ENCODE measurements around the gene PLEKHF1.
"Not testable (repeated sequence)": the region's sequence is repeated elsewhere in the genome, so short reads cannot be mapped to it uniquely, and the experiment has no call there.

The PLEKHF1 gene

DNA sequence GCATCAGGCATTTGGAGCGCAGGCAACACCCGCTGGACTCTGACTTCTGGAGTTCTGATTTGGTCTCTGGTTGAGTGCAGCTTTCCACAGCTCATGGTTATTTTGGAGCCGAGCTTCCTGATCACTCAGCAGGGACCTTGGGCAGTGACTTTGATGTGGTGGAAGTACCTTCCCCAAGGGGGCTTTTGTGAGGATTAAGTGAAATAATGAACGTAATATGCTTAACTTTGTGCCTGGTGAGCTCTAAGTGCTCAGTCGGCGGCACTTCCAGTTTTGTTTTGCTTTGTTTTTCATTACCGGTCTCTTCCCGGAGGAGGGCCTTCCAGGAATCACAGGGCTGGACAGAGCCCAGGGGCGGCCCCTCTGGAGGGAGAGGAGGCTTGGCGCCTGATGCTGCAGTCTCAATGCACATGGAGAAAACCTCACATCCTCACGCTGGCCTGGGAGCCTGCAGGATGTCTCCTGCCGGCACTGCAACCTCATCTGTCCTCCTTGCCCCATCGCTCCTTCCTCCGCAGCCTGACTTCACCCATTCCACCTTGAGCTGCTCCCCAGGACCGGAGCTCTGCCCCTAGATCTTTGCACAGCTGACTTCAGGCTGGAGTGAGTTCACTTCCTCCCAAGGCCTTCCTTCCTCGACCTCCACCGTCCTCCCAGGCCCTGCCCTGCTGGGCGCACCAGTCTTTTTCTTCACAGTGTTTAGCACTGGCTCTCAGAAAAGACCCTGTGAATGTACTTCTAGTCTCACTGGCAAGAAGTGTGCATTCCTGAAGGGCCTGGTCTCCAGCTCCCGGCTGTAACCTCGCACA lies 1.5 kb downstream of the PLEKHF1 start:
- Histone ChIP-seq H3K9me3 (ENCODE audit: control insufficient read depth, insufficient read depth, low read length) (no peaks in the 10 kb centered on the region), H3K4me1 (ENCODE audit: insufficient read depth, low read length) (peaks cover 28% of the 10 kb centered on the region; the same call in 1 of the 2 replicates), H3K36me3 (ENCODE audit: insufficient read depth, low read length) (no peaks in the 10 kb centered on the region), H3K9ac (ENCODE audit: low read depth, low read length) (peak overlapping the region; percentile 90; the same call in 1 of the 2 replicates)

DNA sequence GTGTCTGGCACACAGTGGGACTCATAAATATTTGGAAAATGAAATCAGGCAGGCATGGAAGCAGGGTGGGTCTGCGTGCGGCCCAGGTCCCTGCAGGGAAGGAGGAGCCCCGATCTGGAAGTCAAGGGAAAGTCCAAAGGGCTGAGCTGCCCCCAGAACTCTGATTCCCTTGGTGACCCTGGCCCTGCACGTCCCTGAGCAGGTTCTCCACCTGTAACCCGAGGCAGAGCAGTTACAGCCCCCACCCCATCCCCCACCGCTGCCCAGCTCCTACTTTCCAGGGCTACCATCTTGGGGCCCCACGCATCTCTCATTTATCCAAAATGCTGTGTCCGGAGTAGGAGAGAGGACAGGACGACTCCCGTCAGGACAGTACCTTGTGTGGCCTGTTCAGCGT lies 2.1 kb downstream of the PLEKHF1 start:
- Histone ChIP-seq H3K4me1 (ENCODE audit: insufficient read depth, low read length) (peaks cover 28% of the 10 kb centered on the region; the same call in 1 of the 2 replicates), H3K9ac (ENCODE audit: low read depth, low read length) (no peak overlapping the region), H3K36me3 (ENCODE audit: insufficient read depth, low read length) (no peaks in the 10 kb centered on the region), H3K9me3 (ENCODE audit: control insufficient read depth, insufficient read depth, low read length) (no peaks in the 10 kb centered on the region)

DNA sequence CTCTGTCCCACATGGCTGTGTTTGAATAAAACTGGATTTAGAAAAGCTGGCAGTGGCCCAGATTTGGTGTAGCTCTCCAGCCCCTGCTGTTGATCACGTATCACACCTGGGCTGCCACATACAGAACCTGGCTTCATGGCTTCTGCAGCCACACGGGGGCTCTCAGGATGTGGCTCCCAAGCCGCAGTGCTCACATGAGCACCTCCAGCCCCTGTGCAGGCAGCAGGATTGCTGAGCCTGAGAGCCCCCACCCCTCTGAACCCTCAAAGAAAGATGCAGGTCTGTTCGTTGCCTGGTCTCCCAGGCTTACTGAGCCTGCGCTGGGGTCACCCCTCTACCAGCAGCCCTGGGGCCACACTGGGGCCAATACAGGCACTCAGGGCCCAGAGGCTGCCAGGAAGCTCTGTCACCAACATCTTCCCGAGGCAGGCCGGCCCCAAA lies 2.7 kb downstream of the PLEKHF1 start:
- H3K9me3 ChIP-seq (ENCODE audit: control insufficient read depth, insufficient read depth, low read length): no peaks in the 10 kb centered on the region
- no peaks in the 10 kb centered on the region for H3K36me3 ChIP-seq (ENCODE audit: insufficient read depth, low read length)
- H3K4me1 ChIP-seq (ENCODE audit: insufficient read depth, low read length): peaks cover 28% of the 10 kb centered on the region; the same call in 1 of the 2 replicates
- H3K9ac ChIP-seq (ENCODE audit: low read depth, low read length): no peak overlapping the region

DNA sequence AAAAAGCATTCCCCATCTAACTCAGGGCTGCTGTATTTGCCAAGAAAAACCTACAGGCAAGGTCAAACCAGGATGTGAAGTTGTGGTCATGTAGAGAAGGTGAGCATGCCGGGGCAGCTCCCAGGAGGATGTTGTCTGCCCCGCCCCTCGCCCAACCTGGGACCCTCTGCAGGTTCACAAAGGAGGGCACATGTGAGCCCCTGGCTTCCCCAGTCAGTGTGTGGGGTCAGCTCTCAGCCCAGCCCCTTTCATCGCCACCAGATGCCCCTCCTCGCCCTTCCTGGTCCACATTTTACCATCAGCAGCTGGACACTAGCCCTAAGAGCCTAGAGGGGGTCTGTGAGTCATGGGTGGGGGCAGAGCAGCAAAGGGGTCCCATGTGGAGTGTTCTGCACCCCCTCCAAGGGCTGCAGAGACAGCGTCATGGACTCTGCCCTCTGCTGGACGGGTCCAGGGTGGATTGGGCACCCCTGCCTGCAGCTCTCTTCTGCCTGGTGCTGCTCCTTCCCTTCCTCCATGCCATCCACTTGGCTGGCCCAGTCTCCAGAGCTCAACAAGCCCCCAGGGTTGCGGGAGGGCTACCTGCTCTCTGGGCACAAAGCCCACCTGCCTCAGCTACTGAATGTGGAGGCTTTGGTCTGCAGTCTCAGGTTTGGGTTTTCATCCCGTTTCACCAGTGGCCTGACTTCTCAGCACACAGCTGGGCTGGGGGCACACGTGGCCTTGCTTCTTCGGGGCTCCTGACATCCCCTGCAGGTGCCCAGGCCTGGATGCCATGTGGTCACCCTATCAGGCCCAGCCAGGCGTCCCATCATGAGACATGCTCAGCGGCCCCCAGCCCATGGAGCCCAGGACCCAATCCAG lies 3.7 kb downstream of the PLEKHF1 start:
- H3K9me3 ChIP-seq (ENCODE audit: control insufficient read depth, insufficient read depth, low read length): no peaks in the 10 kb centered on the region
- H3K4me1 ChIP-seq (ENCODE audit: insufficient read depth, low read length): peaks cover 27% of the 10 kb centered on the region; the same call in 1 of the 2 replicates
- H3K9ac ChIP-seq (ENCODE audit: low read depth, low read length): no peak overlapping the region

DNA sequence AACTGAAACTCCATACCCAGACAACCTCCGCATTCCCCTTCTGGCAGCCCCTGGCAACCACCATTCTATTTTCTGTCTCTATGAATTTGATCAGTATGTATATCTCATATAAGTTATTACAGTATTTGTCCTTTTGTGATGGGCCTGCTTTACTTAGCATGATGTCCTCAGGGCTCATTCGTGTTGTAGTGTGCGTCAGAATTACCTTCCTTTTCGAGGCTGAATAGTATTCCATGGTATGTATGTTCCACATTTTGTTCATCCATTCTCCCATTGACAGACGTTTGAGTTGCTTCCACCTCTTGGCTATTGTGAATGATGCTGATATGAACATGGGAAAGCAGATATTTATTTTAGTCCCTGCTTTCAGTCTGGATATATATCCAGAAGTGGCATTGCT lies 5.0 kb downstream of the PLEKHF1 start:
- Histone ChIP-seq H3K9ac (ENCODE audit: low read depth, low read length) (no peak overlapping the region), H3K9me3 (ENCODE audit: control insufficient read depth, insufficient read depth, low read length) (no peaks in the 10 kb centered on the region), H3K4me1 (ENCODE audit: insufficient read depth, low read length) (peaks cover 20% of the 10 kb centered on the region; the same call in 1 of the 2 replicates)

More for the DNA sequence above, 3.7 kb downstream of the PLEKHF1 start:
- no peaks in the 10 kb centered on the region for H3K36me3 ChIP-seq (ENCODE audit: insufficient read depth, low read length)

DNA sequence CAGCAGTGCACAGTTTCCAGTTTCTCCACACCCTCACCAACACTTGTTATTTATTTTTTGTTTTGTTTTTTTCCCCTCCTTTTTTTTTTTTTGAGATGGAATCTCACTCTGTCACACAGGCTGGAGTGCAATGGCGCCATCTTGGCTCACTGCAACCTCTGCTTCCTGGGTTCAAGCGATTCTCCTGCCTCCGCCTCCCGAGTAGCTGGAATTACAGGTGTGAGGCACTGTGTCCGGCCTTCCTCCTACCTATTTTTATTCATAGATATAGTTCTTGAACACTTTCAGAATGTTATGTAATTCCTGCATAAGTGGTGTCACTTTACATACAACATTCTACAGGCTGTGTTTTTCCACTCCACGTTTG lies 5.7 kb downstream of the PLEKHF1 start:
- H3K9ac ChIP-seq (ENCODE audit: low read depth, low read length); H3K9me3 ChIP-seq (ENCODE audit: control insufficient read depth, insufficient read depth, low read length); H3K36me3 ChIP-seq (ENCODE audit: insufficient read depth, low read length): not testable (repeated sequence)
- H3K4me1 ChIP-seq (ENCODE audit: insufficient read depth, low read length): peaks cover 20% of the 10 kb centered on the region; the same call in 1 of the 2 replicates

More for the DNA sequence above, 5.0 kb downstream of the PLEKHF1 start:
- H3K36me3 ChIP-seq (ENCODE audit: insufficient read depth, low read length): no peaks in the 10 kb centered on the region

DNA sequence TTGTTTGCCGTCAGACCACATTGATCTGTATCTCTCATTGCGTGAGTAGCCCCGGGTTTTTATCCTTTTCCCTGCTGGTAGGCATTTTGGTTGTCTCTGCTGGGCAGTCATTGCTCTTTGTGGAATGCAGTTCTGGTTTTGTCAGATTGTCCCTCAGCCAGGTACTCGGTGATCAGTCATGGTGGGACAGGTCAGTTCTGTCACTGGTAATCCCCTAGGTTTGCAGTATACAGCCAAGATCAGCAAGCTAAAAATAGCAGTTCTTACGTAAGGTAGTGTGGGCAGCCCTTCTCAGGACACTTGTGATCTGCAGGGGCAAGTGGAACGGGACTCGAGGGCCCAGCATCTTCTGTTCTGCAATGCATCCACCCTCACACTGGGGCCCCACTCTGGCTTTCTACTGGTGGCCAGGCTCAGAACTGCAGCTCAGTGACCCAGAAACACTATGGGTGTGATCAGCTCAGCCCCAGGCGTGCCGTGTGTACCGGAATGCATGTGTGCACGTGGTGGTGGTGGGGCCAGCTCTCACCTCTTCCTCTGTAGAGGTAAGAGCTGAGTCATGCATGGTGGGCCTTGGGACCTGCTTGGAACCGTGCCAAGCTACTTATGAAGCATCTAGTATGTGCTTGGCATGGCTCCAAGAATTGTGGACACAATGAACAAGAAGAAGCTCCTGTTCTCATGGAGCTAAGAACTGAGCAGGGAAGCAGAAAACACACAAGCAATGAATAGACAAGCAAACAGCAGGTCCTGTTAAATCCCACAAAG lies 6.3 kb downstream of the PLEKHF1 start:
- Histone ChIP-seq H3K4me1 (ENCODE audit: insufficient read depth, low read length) (peaks cover 20% of the 10 kb centered on the region; the same call in 1 of the 2 replicates), H3K9me3 (ENCODE audit: control insufficient read depth, insufficient read depth, low read length) (no peaks in the 10 kb centered on the region), H3K9ac (ENCODE audit: low read depth, low read length) (no peak overlapping the region), H3K36me3 (ENCODE audit: insufficient read depth, low read length) (no peaks in the 10 kb centered on the region)

DNA sequence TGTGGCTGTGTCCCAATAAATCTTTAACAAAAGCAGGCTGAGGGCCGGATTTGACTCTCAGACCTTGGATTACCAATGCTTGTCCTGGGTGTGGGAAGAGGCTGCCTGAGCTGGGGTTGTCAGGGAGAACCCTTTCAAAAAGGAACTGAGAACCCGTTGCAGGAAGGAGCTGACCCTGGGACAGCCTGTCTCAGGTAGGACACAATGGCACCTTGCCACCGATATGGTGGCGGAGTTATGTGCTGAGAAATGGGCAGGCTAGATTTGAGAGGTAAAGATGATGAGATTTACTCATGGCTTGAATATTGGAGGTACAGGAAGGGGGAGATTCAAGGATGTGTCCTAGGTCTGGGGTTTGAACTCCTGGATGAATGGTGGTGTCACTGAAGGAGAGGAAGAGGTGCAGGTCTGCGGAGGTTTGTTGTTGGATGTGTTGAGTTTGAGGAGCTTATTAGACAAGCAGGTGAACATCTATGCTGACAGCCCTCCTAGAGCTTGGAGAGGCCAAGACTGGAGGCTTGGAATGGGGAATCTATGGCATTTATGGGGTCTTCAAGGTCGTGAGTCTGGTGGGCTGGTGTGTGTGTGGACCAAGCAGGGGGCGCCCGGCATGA lies 7.2 kb downstream of the PLEKHF1 start:
- Histone ChIP-seq H3K9ac (ENCODE audit: low read depth, low read length) (no peak overlapping the region), H3K36me3 (ENCODE audit: insufficient read depth, low read length) (no peaks in the 10 kb centered on the region), H3K4me1 (ENCODE audit: insufficient read depth, low read length) (peaks cover 15% of the 10 kb centered on the region; the same call in 1 of the 2 replicates), H3K9me3 (ENCODE audit: control insufficient read depth, insufficient read depth, low read length) (no peaks in the 10 kb centered on the region)

DNA sequence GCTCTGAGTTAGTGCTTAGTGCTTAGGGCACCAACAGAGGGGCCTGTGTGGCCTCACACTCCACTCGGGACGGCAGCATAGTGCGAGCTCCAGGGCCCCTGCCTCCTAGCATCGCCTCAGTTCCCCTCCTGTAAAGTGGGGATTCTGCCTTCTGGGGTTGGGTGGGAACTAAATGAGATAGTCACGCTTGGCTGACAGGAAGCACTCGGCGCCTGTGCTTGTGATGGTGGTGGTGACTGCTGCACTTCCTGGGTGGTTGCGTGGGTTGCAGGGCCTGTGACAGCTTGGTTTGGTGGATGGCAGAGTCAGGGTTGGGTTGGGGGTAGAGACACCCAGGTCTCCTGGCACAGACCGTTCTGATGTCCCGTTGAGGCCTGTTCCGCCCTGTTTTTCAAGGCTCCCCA lies 7.7 kb downstream of the PLEKHF1 start:
- Histone ChIP-seq H3K9ac (ENCODE audit: low read depth, low read length) (no peak overlapping the region), H3K4me1 (ENCODE audit: insufficient read depth, low read length) (peaks cover 13% of the 10 kb centered on the region; the same call in 1 of the 2 replicates), H3K9me3 (ENCODE audit: control insufficient read depth, insufficient read depth, low read length) (no peaks in the 10 kb centered on the region), H3K36me3 (ENCODE audit: insufficient read depth, low read length) (no peaks in the 10 kb centered on the region)

DNA sequence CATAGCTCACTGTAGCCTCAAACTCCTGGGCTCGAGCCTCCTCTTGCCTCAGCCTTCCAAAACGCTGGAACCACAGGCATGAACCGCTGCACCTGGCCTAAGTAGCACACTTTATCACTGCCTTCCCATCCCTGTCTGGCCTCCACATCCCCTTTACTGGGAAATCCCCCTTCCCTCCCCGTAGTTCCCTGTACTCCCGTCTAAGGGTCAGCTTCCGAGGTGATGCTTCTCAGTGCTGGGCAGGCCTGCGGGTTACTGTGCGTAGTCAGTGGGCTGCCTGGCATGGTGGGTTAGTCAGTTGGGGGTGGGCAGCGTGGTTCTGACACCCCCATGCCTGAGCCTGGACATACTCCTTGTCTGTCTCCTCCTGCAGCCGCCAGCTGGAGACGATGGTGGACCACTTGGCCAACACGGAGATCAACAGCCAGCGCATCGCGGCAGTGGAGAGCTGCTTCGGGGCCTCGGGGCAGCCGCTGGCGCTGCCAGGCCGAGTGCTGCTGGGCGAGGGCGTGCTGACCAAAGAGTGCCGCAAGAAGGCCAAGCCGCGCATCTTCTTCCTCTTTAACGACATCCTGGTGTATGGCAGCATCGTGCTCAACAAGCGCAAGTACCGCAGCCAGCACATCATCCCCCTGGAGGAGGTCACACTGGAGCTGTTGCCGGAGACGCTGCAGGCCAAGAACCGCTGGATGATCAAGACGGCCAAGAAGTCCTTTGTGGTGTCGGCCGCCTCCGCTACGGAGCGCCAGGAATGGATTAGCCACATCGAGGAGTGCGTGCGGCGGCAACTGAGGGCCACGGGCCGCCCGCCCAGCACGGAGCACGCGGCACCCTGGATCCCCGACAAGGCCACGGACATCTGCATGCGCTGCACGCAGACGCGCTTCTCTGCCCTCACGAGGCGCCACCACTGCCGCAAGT lies 8.4 kb downstream of the PLEKHF1 start:
- H3K36me3 ChIP-seq (ENCODE audit: insufficient read depth, low read length): no peaks in the 10 kb centered on the region
- no peak overlapping the region for H3K9ac ChIP-seq (ENCODE audit: low read depth, low read length)
- no peaks in the 10 kb centered on the region for H3K9me3 ChIP-seq (ENCODE audit: control insufficient read depth, insufficient read depth, low read length)
- H3K4me1 ChIP-seq (ENCODE audit: insufficient read depth, low read length): peaks cover 5% of the 10 kb centered on the region; the same call in 1 of the 2 replicates

DNA sequence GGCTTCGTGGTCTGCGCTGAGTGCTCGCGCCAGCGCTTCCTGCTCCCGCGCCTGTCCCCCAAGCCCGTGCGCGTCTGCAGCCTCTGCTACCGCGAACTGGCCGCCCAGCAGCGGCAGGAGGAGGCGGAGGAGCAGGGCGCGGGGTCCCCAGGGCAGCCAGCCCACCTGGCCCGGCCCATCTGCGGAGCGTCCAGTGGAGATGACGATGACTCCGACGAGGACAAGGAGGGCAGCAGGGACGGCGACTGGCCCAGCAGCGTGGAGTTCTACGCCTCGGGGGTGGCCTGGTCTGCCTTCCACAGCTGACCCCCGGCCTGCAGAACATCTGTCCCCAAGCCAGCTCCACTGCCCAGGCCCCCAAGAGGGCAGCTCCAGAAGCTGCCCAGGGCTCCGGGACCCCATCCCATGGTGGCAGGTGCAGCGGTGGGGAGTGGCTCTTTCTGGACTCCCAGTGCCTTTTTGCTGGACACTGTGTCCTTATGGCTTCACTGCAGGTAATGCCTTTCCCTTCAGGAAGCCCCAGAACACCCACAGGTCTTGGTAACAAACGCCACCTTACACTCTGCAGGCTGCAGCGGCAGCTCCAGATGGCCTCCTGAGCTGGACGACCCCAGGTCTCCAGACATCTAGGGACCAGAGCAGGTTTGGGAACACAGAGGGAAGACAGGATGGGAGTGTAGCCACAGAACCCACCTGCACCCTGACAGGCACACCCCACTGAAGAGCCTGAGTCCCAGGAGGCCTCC lies 9.3 kb downstream of the PLEKHF1 start:
- H3K9ac ChIP-seq (ENCODE audit: low read depth, low read length): no peak overlapping the region
- no peaks in the 10 kb centered on the region for H3K36me3 ChIP-seq (ENCODE audit: insufficient read depth, low read length)
- H3K4me1 ChIP-seq (ENCODE audit: insufficient read depth, low read length): no peaks in the 10 kb centered on the region

DNA sequence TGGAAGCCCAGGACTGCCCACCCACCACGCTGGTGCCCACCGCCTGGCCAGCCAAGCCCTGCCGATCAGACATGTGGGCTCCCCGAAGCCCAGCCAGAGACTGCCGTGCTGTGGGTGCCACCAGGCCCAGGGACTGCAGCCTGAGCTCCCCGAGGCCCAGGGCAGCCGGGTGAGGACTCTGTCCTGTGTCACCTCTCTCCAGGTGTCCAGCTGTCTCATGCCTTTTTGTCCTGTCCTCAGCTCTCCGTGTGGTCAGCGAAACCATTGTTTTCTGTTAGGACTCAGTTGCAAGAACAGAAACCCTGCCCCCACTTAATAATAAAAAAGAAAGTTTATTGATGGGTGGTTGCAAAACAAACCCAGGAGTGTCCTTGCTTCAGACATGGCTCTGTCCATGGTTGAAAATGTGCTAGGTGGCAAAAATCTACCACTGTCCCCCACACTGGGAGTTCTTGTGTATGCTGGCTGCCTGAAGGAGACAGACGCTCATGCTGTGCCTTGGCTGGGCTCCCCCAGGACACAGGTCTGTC lies 9.9 kb downstream of the PLEKHF1 start:
- no peaks in the 10 kb centered on the region for H3K9me3 ChIP-seq (ENCODE audit: control insufficient read depth, insufficient read depth, low read length)
- no peaks in the 10 kb centered on the region for H3K36me3 ChIP-seq (ENCODE audit: insufficient read depth, low read length)
- no peaks in the 10 kb centered on the region for H3K4me1 ChIP-seq (ENCODE audit: insufficient read depth, low read length)
- no peak overlapping the region for H3K9ac ChIP-seq (ENCODE audit: low read depth, low read length)

More for the DNA sequence above, 9.3 kb downstream of the PLEKHF1 start:
- H3K9me3 ChIP-seq (ENCODE audit: control insufficient read depth, insufficient read depth, low read length): no peaks in the 10 kb centered on the region

All from ES-I3 (cell line).